ENCODE data around the gene SLC44A1.

SLC44A1 gene

GRCh38 chr9:105354448-105354847, 110.0 kb downstream of the SLC44A1 start:
- Histone ChIP-seq H3K4me2 (no peak overlapping the region), H3K27ac (no peak overlapping the region), H3K9me3 (replicated peaks in 1 of 11) (no peaks in the 10 kb centered on the region), H3K4me3 (no peak overlapping the region), H3K27me3 (no peaks in the 10 kb centered on the region), H3K4me1 (peaks cover 0 to 9% (median 0%) of the 10 kb centered on the region in 10 experiments; a peak in 4 of 20 replicates), H4K20me1 (no peaks in the 10 kb centered on the region), H3K36me3 (peaks cover 0 to 23% (median 5%) of the 10 kb centered on the region in 11 experiments; a peak in 7 of 22 replicates), H3K9ac (no peak overlapping the region)
- no peak for TF ChIP-seq Cebpa-rat (IDR thresholded peaks at IDR 0.05)

GRCh38 chr9:105355781-105356180, 111.3 kb downstream of the SLC44A1 start:
- no peaks in the 10 kb centered on the region for H4K20me1 ChIP-seq
- H3K27me3 ChIP-seq = no peaks in the 10 kb centered on the region
- no peak overlapping the region for H3K27ac ChIP-seq
- no peak for TF ChIP-seq Cebpa-rat (IDR thresholded peaks at IDR 0.05)
- peak overlapping the region in 1 of 11 experiments; percentile 29; a peak in 1 of 22 replicates for H3K4me2 ChIP-seq
- H3K4me1 ChIP-seq = peaks cover 0 to 13% (median 0%) of the 10 kb centered on the region in 10 experiments; a peak in 5 of 20 replicates
- peaks cover 0 to 28% (median 6%) of the 10 kb centered on the region in 11 experiments; a peak in 10 of 22 replicates for H3K36me3 ChIP-seq
- H3K4me3 ChIP-seq = no peak overlapping the region
- no peak overlapping the region for H3K9ac ChIP-seq
- H3K9me3 ChIP-seq (replicated peaks in 1 of 11) = no peaks in the 10 kb centered on the region

GRCh38 chr9:105357937-105358336, 113.5 kb downstream of the SLC44A1 start:
- Histone ChIP-seq H4K20me1 (no peaks in the 10 kb centered on the region), H3K36me3 (peaks cover 13 to 50% (median 19%) of the 10 kb centered on the region in 11 experiments; a peak in 20 of 22 replicates), H3K4me1 (peaks cover 0 to 14% (median 0%) of the 10 kb centered on the region in 10 experiments; a peak in 5 of 20 replicates), H3K4me2 (no peak overlapping the region), H3K27me3 (no peaks in the 10 kb centered on the region), H3K27ac (no peak overlapping the region), H3K9ac (no peak overlapping the region), H3K9me3 (replicated peaks in 1 of 11) (no peaks in the 10 kb centered on the region), H3K4me3 (no peak overlapping the region)
- TF ChIP-seq Cebpa-rat (IDR thresholded peaks at IDR 0.05) = no peak

- peaks cover 0 to 17% (median 0%) of the 10 kb centered on the region in 10 experiments; a peak in 6 of 20 replicates for H3K4me1 ChIP-seq
- H3K36me3 ChIP-seq = peaks cover 17 to 67% (median 28%) of the 10 kb centered on the region in 11 experiments; a peak in 20 of 22 replicates
- H3K4me2 ChIP-seq = no peak overlapping the region
- no peak overlapping the region for H3K9ac ChIP-seq
- no peak overlapping the region for H3K4me3 ChIP-seq
- no peaks in the 10 kb centered on the region for H4K20me1 ChIP-seq
- no peak overlapping the region for H3K27ac ChIP-seq
- no peaks in the 10 kb centered on the region for H3K9me3 ChIP-seq (replicated peaks in 1 of 11)
- no peak for TF ChIP-seq Cebpa-rat (IDR thresholded peaks at IDR 0.05)
- H3K27me3 ChIP-seq = no peaks in the 10 kb centered on the region
Measured at GRCh38 chr9:105359892-105360291, 115.4 kb downstream of the SLC44A1 start.

GRCh38 chr9:105360344-105360743, 115.9 kb downstream of the SLC44A1 start:
- H3K4me3 ChIP-seq = no peak overlapping the region
- no peak overlapping the region for H3K27ac ChIP-seq
- no peaks in the 10 kb centered on the region for H3K9me3 ChIP-seq (replicated peaks in 1 of 11)
- no peaks in the 10 kb centered on the region for H4K20me1 ChIP-seq
- H3K27me3 ChIP-seq = no peaks in the 10 kb centered on the region
- TF ChIP-seq Cebpa-rat (IDR thresholded peaks at IDR 0.05) = no peak
- peaks cover 0 to 16% (median 0%) of the 10 kb centered on the region in 10 experiments; a peak in 6 of 20 replicates for H3K4me1 ChIP-seq
- peaks cover 17 to 68% (median 28%) of the 10 kb centered on the region in 11 experiments; a peak in 20 of 22 replicates for H3K36me3 ChIP-seq
- no peak overlapping the region for H3K9ac ChIP-seq
- H3K4me2 ChIP-seq = no peak overlapping the region

GRCh38 chr9:105361873-105362272, 117.4 kb downstream of the SLC44A1 start:
- Histone ChIP-seq H3K9me3 (replicated peaks in 1 of 11) (no peaks in the 10 kb centered on the region), H3K27me3 (no peaks in the 10 kb centered on the region), H3K4me1 (peaks cover 0 to 10% (median 0%) of the 10 kb centered on the region in 10 experiments; a peak in 3 of 20 replicates), H3K36me3 (peaks cover 17 to 73% (median 31%) of the 10 kb centered on the region in 11 experiments; a peak in 21 of 22 replicates), H4K20me1 (no peaks in the 10 kb centered on the region), H3K4me3 (no peak overlapping the region), H3K4me2 (no peak overlapping the region), H3K9ac (no peak overlapping the region), H3K27ac (no peak overlapping the region)
- TF ChIP-seq Cebpa-rat (IDR thresholded peaks at IDR 0.05) = no peak

GRCh38 chr9:105362470-105362869, 118.0 kb downstream of the SLC44A1 start:
- no peak for TF ChIP-seq Cebpa-rat (IDR thresholded peaks at IDR 0.05)
- Histone ChIP-seq H3K36me3 (peaks cover 22 to 76% (median 37%) of the 10 kb centered on the region in 11 experiments; a peak in 21 of 22 replicates), H3K9me3 (replicated peaks in 1 of 11) (no peaks in the 10 kb centered on the region), H3K4me3 (no peak overlapping the region), H3K9ac (no peak overlapping the region), H3K4me1 (peaks cover 0 to 10% (median 0%) of the 10 kb centered on the region in 10 experiments; a peak in 3 of 20 replicates), H3K4me2 (no peak overlapping the region), H4K20me1 (no peaks in the 10 kb centered on the region), H3K27ac (no peak overlapping the region), H3K27me3 (no peaks in the 10 kb centered on the region)

- Histone ChIP-seq H3K4me3 (no peak overlapping the region), H3K36me3 (peaks cover 21 to 70% (median 38%) of the 10 kb centered on the region in 11 experiments; a peak in 21 of 22 replicates), H3K4me2 (no peak overlapping the region), H3K27me3 (no peaks in the 10 kb centered on the region), H3K9me3 (replicated peaks in 1 of 11) (no peaks in the 10 kb centered on the region), H3K27ac (no peak overlapping the region), H4K20me1 (no peaks in the 10 kb centered on the region), H3K9ac (no peak overlapping the region), H3K4me1 (peaks cover 0 to 10% (median 0%) of the 10 kb centered on the region in 10 experiments; a peak in 3 of 20 replicates)
- TF ChIP-seq Cebpa-rat (IDR thresholded peaks at IDR 0.05) = no peak
Measured at GRCh38 chr9:105363837-105364236, 119.4 kb downstream of the SLC44A1 start.

- no peak overlapping the region for H3K9ac ChIP-seq
- no peaks in the 10 kb centered on the region for H3K27me3 ChIP-seq
- H3K4me1 ChIP-seq = no peaks in the 10 kb centered on the region
- peaks cover 7 to 38% (median 17%) of the 10 kb centered on the region in 11 experiments; a peak in 19 of 22 replicates for H3K36me3 ChIP-seq
- no peaks in the 10 kb centered on the region for H3K9me3 ChIP-seq (replicated peaks in 1 of 11)
- no peak overlapping the region for H3K4me3 ChIP-seq
- no peak overlapping the region for H3K27ac ChIP-seq
- H3K4me2 ChIP-seq = no peak overlapping the region
- no peaks in the 10 kb centered on the region for H4K20me1 ChIP-seq
- no peak for TF ChIP-seq Cebpa-rat (IDR thresholded peaks at IDR 0.05)
Measured at GRCh38 chr9:105369911-105370310, 125.5 kb downstream of the SLC44A1 start.

- no peaks in the 10 kb centered on the region for H4K20me1 ChIP-seq
- no peaks in the 10 kb centered on the region for H3K9me3 ChIP-seq (replicated peaks in 1 of 11)
- no peak overlapping the region for H3K27ac ChIP-seq
- H3K4me2 ChIP-seq = no peak overlapping the region
- H3K4me1 ChIP-seq = no peaks in the 10 kb centered on the region
- no peaks in the 10 kb centered on the region for H3K27me3 ChIP-seq
- no peak overlapping the region for H3K9ac ChIP-seq
- no peak for TF ChIP-seq Cebpa-rat (IDR thresholded peaks at IDR 0.05)
- H3K4me3 ChIP-seq = no peak overlapping the region
- H3K36me3 ChIP-seq = peaks cover 8 to 34% (median 14%) of the 10 kb centered on the region in 11 experiments; a peak in 18 of 22 replicates
Measured at GRCh38 chr9:105373723-105374122, 129.3 kb downstream of the SLC44A1 start.
